H1 (cell line): ENCODE measurements around the gene PDK3. TPM values are rescaled to one million over a fixed set of nuclear protein-coding genes. Genes with fewer than 3 reads are reported as not detected.

Experiments
- CTCF ChIA-PET: fragments of 300-600 bp; sonication (Branson Sonifier 250); formaldehyde crosslinking; loops from one replicate; lab custom pipeline; 2021; ENCODE audit not compliant: partially characterized antibody; lab: Charles Lee
- POLR2A ChIA-PET: fragments of 300-600 bp; sonication (Branson Sonifier 250); formaldehyde crosslinking; loops from one replicate; lab custom pipeline; 2021; ENCODE audit warnings: inconsistent platforms; ENCODE audit not compliant: partially characterized antibody; lab: Charles Lee
- DNase-seq, 2 experiments: peaks; one replicate each; pipeline versions ENCODE4 v3.0.0 to v3.0.0-alpha.2; 2010 to 2022; ENCODE audit warnings: low spot score in 2 of 2, low read depth in 1 of 2, mixed read lengths in 1 of 2
- FAIRE-seq: peaks from 2 replicates; lab custom pipeline; 2011; peaks lifted over from hg19 to GRCh38; lab: Jason Lieb, UNC
- H2AFZ ChIP-seq: 2 replicates; pipeline ENCODE4 v1.8.1; 2012; ENCODE audit warnings: low read length, inconsistent platforms
- H2AK5ac ChIP-seq: 2 replicates; pipeline ENCODE4 v1.6.1; 2013; ENCODE audit warnings: low read depth, low read length
- H2BK120ac ChIP-seq: replicated peaks from 2 replicates; pipeline ENCODE3; 2013; ENCODE audit warnings: low read depth, low read length, inconsistent platforms
- H2BK12ac ChIP-seq: 2 replicates; pipeline ENCODE4 v1.6.1; 2013; ENCODE audit warnings: low read depth, low read length
- H2BK15ac ChIP-seq: 2 replicates; pipeline ENCODE4 v1.6.1; 2013; ENCODE audit warnings: low read length
- H2BK20ac ChIP-seq: 2 replicates; pipeline ENCODE4 v1.6.1; 2013; ENCODE audit warnings: low read length
- H2BK5ac ChIP-seq: 2 replicates; pipeline ENCODE4 v1.6.1; 2013; ENCODE audit warnings: low read depth, low read length
- H3K14ac ChIP-seq: 2 replicates; pipeline ENCODE4 v1.6.1; 2013; ENCODE audit warnings: inconsistent platforms; ENCODE audit not compliant: insufficient read length
- H3K18ac ChIP-seq: 2 replicates; pipeline ENCODE4 v1.6.1; 2013; ENCODE audit warnings: low read length; ENCODE audit errors: extremely low read depth
- H3K23ac ChIP-seq: 2 replicates; pipeline ENCODE4 v1.6.1; 2013; ENCODE audit warnings: inconsistent platforms; ENCODE audit not compliant: insufficient read length
- H3K23me2 ChIP-seq: 2 replicates; pipeline ENCODE4 v1.6.1; 2013; ENCODE audit warnings: low read depth, low read length
- H3K27ac ChIP-seq: 2 replicates; pipeline ENCODE4 v1.6.1; 2011; ENCODE audit warnings: low read depth, low read length, inconsistent platforms
- H3K27me3 ChIP-seq, 4 experiments: replicated peaks in 1 of 4; 1 replicate in 1 of 4; 2 replicates in 3 of 4; pipeline versions ENCODE4 v1.6.1 to v1.8.1; 2011 to 2013; ENCODE audit warnings: low read length in 3 of 4, mild to moderate bottlenecking in 3 of 4, inconsistent platforms in 2 of 4, mixed read lengths in 2 of 4, moderate library complexity in 1 of 4; ENCODE audit not compliant: control insufficient read depth in 3 of 4, insufficient read depth in 3 of 4; ENCODE audit errors: extremely low read depth in 1 of 4
- H3K36me3 ChIP-seq, 4 experiments: 2 replicates each; pipeline versions ENCODE4 v1.6.1 to v1.8.1; 2011 to 2013; ENCODE audit warnings: mild to moderate bottlenecking in 4 of 4, low read length in 3 of 4, moderate library complexity in 2 of 4, control low read depth in 1 of 4, inconsistent platforms in 1 of 4; ENCODE audit not compliant: insufficient read depth in 4 of 4, control insufficient read depth in 2 of 4
- H3K4ac ChIP-seq: replicated peaks from 2 replicates; pipeline ENCODE3; 2013; ENCODE audit warnings: low read length, low read depth, mixed read lengths, inconsistent platforms; ENCODE audit not compliant: insufficient read length
- H3K4me1 ChIP-seq, 4 experiments: replicated peaks in 1 of 4; 1 replicate in 1 of 4; 2 replicates in 3 of 4; pipeline versions ENCODE4 v1.6.1 to v1.8.1; 2011 to 2013; ENCODE audit warnings: low read length in 3 of 4, inconsistent platforms in 2 of 4, mixed read lengths in 1 of 4; ENCODE audit not compliant: insufficient read depth in 4 of 4, control insufficient read depth in 3 of 4
- H3K4me2 ChIP-seq, 2 experiments: 2 replicates each; pipeline versions ENCODE4 v1.6.1 to v1.8.1; 2011 to 2013; ENCODE audit warnings: low read depth in 2 of 2, low read length in 2 of 2, control low read depth in 1 of 2, inconsistent platforms in 1 of 2, mild to moderate bottlenecking in 1 of 2; ENCODE audit not compliant: insufficient read depth in 1 of 2
- H3K4me3 ChIP-seq, 4 experiments: fragments of 200-600, 300-600 bp in 1 of 4; sonication (generic), shearing (Covaris generic), sonication (Bioruptor Twin) in 1 of 4; 2 replicates each; pipeline versions ENCODE4 v1.5.1 to v1.8.1; 2011 to 2016; ENCODE audit warnings: low read length in 4 of 4, low read depth in 3 of 4, control low read depth in 2 of 4, inconsistent platforms in 2 of 4, mild to moderate bottlenecking in 2 of 4, mixed read lengths in 1 of 4, moderate library complexity in 1 of 4; ENCODE audit not compliant: insufficient read depth in 2 of 4; ENCODE audit errors: extremely low read depth in 1 of 4
- H3K56ac ChIP-seq: replicated peaks from 2 replicates; pipeline ENCODE3; 2013; ENCODE audit warnings: low read depth, mild to moderate bottlenecking, mixed read lengths, low read length, inconsistent platforms; ENCODE audit not compliant: insufficient read length
- H3K79me1 ChIP-seq: 2 replicates; pipeline ENCODE4 v1.6.1; 2013; ENCODE audit warnings: low read depth, low read length, control low read depth
- H3K79me2 ChIP-seq, 2 experiments: 2 replicates each; pipeline versions ENCODE4 v1.6.1 to v1.8.1; 2012 to 2013; ENCODE audit warnings: low read length in 2 of 2, mild to moderate bottlenecking in 2 of 2, inconsistent platforms in 1 of 2; ENCODE audit not compliant: insufficient read depth in 2 of 2, control insufficient read depth in 1 of 2
- H3K9ac ChIP-seq, 4 experiments: replicated peaks in 1 of 4; 1 replicate in 1 of 4; 2 replicates in 3 of 4; pipeline versions ENCODE4 v1.6.1 to v1.8.1; 2011 to 2013; ENCODE audit warnings: low read depth in 3 of 4, low read length in 3 of 4, control low read depth in 2 of 4, mild to moderate bottlenecking in 2 of 4, moderate library complexity in 2 of 4, inconsistent platforms in 1 of 4; ENCODE audit errors: extremely low read depth in 1 of 4
- H3K9me3 ChIP-seq, 2 experiments: 2 replicates each; pipeline versions ENCODE4 v1.6.1 to v1.8.1; 2012 to 2013; ENCODE audit warnings: mild to moderate bottlenecking in 2 of 2, moderate library complexity in 2 of 2, control low read depth in 1 of 2, inconsistent platforms in 1 of 2, low read depth in 1 of 2, low read length in 1 of 2, mixed read lengths in 1 of 2; ENCODE audit not compliant: insufficient read depth in 2 of 2
- H4K20me1 ChIP-seq, 2 experiments: replicated peaks in 1 of 2; 2 replicates each; pipeline versions ENCODE3 to v1.8.1; 2011 to 2013; ENCODE audit warnings: inconsistent platforms in 2 of 2, low read length in 2 of 2, mild to moderate bottlenecking in 1 of 2; ENCODE audit not compliant: insufficient read depth in 2 of 2, control insufficient read depth in 1 of 2
- H4K5ac ChIP-seq: 2 replicates; pipeline ENCODE4 v1.6.1; 2013; ENCODE audit warnings: low read length, low read depth, mixed read lengths, inconsistent platforms; ENCODE audit not compliant: insufficient read length
- H4K8ac ChIP-seq: 2 replicates; pipeline ENCODE4 v1.8.0; 2013; ENCODE audit warnings: mild to moderate bottlenecking, moderate library complexity, low read length, inconsistent platforms; ENCODE audit not compliant: insufficient read depth; ENCODE audit errors: extremely low read depth
- H4K91ac ChIP-seq: replicated peaks from 2 replicates; pipeline ENCODE3; 2013; ENCODE audit warnings: low read length, mixed read lengths, inconsistent platforms; ENCODE audit not compliant: insufficient read length
- SP4 ChIP-seq: IDR thresholded peaks from 2 replicates; pipeline ENCODE4 v1.6.1; 2012; ENCODE audit warnings: low read length, inconsistent platforms
- TAF7 ChIP-seq: optimal IDR thresholded peaks from 2 replicates; pipeline ENCODE3; 2011; ENCODE audit warnings: low read depth, mild to moderate bottlenecking, inconsistent platforms, low read length, moderate library complexity, borderline replicate concordance
- TCF12 ChIP-seq: IDR thresholded peaks from 2 replicates; pipeline ENCODE4 v1.6.1; 2011; ENCODE audit warnings: low read depth, mild to moderate bottlenecking, low read length
- WGBS, 2 experiments: shearing (Covaris generic) in 1 of 2; methylation state at CpG; one replicate each; pipeline versions ENCODE4 v1.1.6 to v1.1.7; 2013 to 2015; ENCODE audit warnings: low lambda C conversion rate in 2 of 2, mixed read lengths in 2 of 2, inconsistent platforms in 1 of 2, low coverage in 1 of 2, missing lambda C conversion rate in 1 of 2; ENCODE audit not compliant: insufficient replicate concordance in 2 of 2, insufficient coverage in 1 of 2, insufficient read length in 1 of 2; ENCODE audit errors: extremely low coverage in 1 of 2, missing lambda C conversion rate in 1 of 2; 5-methylcytosine and 5-hydroxymethylcytosine counted together
- polyA plus RNA-seq, 7 experiments: library from polyadenylated mRNA; depleted of rRNA in 3 of 7; stranded (reverse) in 5 of 7; unstranded in 2 of 7; fragments of >200 nt in 5 of 7; fragments of 200-250 nt in 2 of 7; gene quantifications; 1 replicate in 5 of 7; 2 replicates in 1 of 7; 4 replicates in 1 of 7; pipeline versions ENCODE4 v1.2.1 to v1.2.3, GENCODE V29; 2011 to 2013; ENCODE audit warnings: missing spikeins in 2 of 7, mixed read lengths in 2 of 7
- total RNA-seq: library from RNA; stranded (reverse); fragmentation: NEBNext Ultra II Directional; extraction: Animal tissue kit (Norgen Biotek cat#: 25700); gene quantifications from 2 replicates; pipeline ENCODE4 v1.2.1, GENCODE V29; 2021

PDK3 gene
- total and polyA plus RNA-seq, 2 of the 8 experiments (the other 6 are each of a cell fraction or from before 2014, with no cell fraction given), result 22.5 to 25.5 TPM

DNA sequence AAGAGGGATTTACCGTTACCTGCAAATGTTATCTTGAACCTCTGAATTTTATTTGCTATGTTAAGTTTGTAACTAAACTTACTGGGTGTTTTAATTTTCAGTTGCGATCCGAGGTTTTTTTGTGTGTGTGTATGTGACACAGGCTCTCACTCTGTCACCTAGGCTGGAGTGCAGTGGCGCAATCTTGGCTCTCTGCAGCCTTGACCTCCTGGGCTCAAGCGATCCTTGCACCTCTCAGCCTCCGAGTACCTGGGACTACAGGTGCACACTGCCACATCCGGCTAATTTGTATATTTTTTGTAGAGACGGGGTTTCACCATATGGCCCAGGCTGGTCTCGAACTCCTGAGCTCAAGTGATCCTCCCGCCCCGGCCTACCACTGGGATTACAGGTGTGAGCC lies 18.5 kb downstream of the PDK3 start:
- Histone ChIP-seq H3K23me2 (no peaks in the 10 kb centered on the region), H2BK12ac (no peak overlapping the region), H3K79me2 (peaks cover 0 to 24% of the 10 kb centered on the region in 2 experiments; a peak in 2 of 4 replicates), H4K20me1 (peaks cover 0 to 2% of the 10 kb centered on the region in 2 experiments), H3K14ac (no peak overlapping the region), H3K9ac (no peak overlapping the region), H3K9me3 (no peaks in the 10 kb centered on the region), H3K79me1 (no peaks in the 10 kb centered on the region; the same call in 1 of the 2 replicates), H3K4me2 (no peak overlapping the region), H4K5ac (no peak overlapping the region), H3K27me3 (no peaks in the 10 kb centered on the region), H2BK20ac (no peak overlapping the region), H2AFZ (no peak overlapping the region), H4K91ac (no peak overlapping the region), H2AK5ac (no peak overlapping the region), H3K27ac (no peak overlapping the region), H2BK5ac (no peak overlapping the region), H2BK15ac (no peak overlapping the region), H3K36me3 (no peaks in the 10 kb centered on the region), H2BK120ac (no peak overlapping the region), H3K23ac (no peak overlapping the region), H3K18ac (no peak overlapping the region), H3K56ac (no peak overlapping the region), H4K8ac (no peak overlapping the region), H3K4me1 (no peaks in the 10 kb centered on the region; a peak in 1 of 7 replicates), H3K4ac (no peak overlapping the region), H3K4me3 (no peak overlapping the region)
- ChIA-PET POLR2A (no interaction called here), CTCF (interaction anchor here (1.3 kb wide), 1 partner anchor 87 kb away, joined by 3 read pairs; no protein-coding TSS in a partner anchor)
- 98% methylated on average over 10 of the region's 11 CpGs; no CpG with 5 or more reads in 1 of the 2 experiments for WGBS, 2 experiments
- no peak for DNase-seq
- TF ChIP-seq TAF7, result no peak
- no peak for TF ChIP-seq TCF12
- no peak for TF ChIP-seq SP4
- FAIRE-seq, result no peak
